Upper lobe of left lung (tissue), 6 donors: ENCODE measurements around the gene NR4A2. TPM values are rescaled to one million over a fixed set of nuclear protein-coding genes. Genes with fewer than 3 reads are reported as not detected.
A peak's percentile ranks its signal among the peaks of the same experiment; 100 is the strongest.

Source experiments
- ATAC-seq, 2 donors: fragments of 200-7000 bp; cut with Tn5 transposase; one replicate each; pipeline ENCODE4 v1.9.1; 2022; ENCODE audit warnings: mild to moderate bottlenecking in 2 of 2, moderate library complexity in 2 of 2; ENCODE audit not compliant: low FRiP score in 2 of 2
- DNase-seq, 2 donors: peaks; one replicate each; pipeline ENCODE4 v3.0.0-alpha.2; 2019 to 2020
- H3K27ac ChIP-seq, 4 donors: fragments of 200-600 bp; sonication (generic); one replicate each; pipeline ENCODE4 v1.5.1; 2016 to 2019
- H3K27me3 ChIP-seq, 4 donors: fragments of 200-600 bp; sonication (generic); one replicate each; pipeline ENCODE4 v1.5.1; 2017 to 2019
- H3K36me3 ChIP-seq, 4 donors: fragments of 200-600 bp; sonication (generic); one replicate each; pipeline ENCODE4 v1.5.1; 2016 to 2019
- H3K4me1 ChIP-seq, 4 donors: fragments of 200-600 bp; sonication (generic); one replicate each; pipeline ENCODE4 v1.5.1; 2018 to 2019
- H3K4me3 ChIP-seq, 4 donors: fragments of 200-600 bp; sonication (generic); one replicate each; pipeline ENCODE4 v1.5.1; 2017 to 2019; ENCODE audit warnings: mild to moderate bottlenecking in 2 of 4, moderate library complexity in 1 of 4
- H3K9me3 ChIP-seq, 4 donors: fragments of 200-600 bp; sonication (generic); one replicate each; pipeline ENCODE4 v1.5.1; 2018 to 2019
- EP300 ChIP-seq, 4 donors: sonication (generic); formaldehyde crosslinking; IDR thresholded peaks; one replicate each; pipeline ENCODE4 v1.5.1; 2017; ENCODE audit warnings: antibody characterized with exemption in 4 of 4, control low read depth in 2 of 4
- POLR2A ChIP-seq, 4 donors: fragments of 450-650 bp; IDR thresholded peaks; one replicate each; pipeline ENCODE4 v1.5.1; 2016 to 2017; ENCODE audit warnings: antibody characterized with exemption in 4 of 4, mild to moderate bottlenecking in 2 of 4
- POLR2AphosphoS5 ChIP-seq, 2 donors: sonication (generic); formaldehyde crosslinking; IDR thresholded peaks; one replicate each; pipeline ENCODE4 v1.5.1; 2017; ENCODE audit warnings: antibody characterized with exemption in 2 of 2
- WGBS, 2 donors: methylation state at CpG; one replicate each; pipeline ENCODE4 v1.1.5; 2017 to 2018; 5-methylcytosine and 5-hydroxymethylcytosine counted together
- total RNA-seq, 6 donors: library from RNA; depleted of rRNA in 4 of 6; stranded (reverse); fragments of >200 nt in 4 of 6; gene quantifications; one replicate each; pipeline versions ENCODE4 v1.1.0 to v1.2.1, GENCODE V29; 2016 to 2021
- TF ChIP-seq, protein P1 (sequence below), 6 experiments: fragments of 450-650 bp in 4 of 6; fragments of 200-600 bp in 2 of 6; sonication (generic) in 2 of 6; IDR thresholded peaks; one replicate each; pipeline ENCODE4 v1.5.1; 2016 to 2019; ENCODE audit warnings: antibody characterized with exemption in 6 of 6
- donor health status: DM: no; HTN: no; CAD: no; lungs with moderate emphysema.
- donor health status: DM: no; HTN: yes; CAD: no; lungs with severe emphysema.

NR4A2 gene
- total RNA-seq, 6 donors from 2014 or later, result 3.0 to 12.6 (median 8.9) TPM

DNA sequence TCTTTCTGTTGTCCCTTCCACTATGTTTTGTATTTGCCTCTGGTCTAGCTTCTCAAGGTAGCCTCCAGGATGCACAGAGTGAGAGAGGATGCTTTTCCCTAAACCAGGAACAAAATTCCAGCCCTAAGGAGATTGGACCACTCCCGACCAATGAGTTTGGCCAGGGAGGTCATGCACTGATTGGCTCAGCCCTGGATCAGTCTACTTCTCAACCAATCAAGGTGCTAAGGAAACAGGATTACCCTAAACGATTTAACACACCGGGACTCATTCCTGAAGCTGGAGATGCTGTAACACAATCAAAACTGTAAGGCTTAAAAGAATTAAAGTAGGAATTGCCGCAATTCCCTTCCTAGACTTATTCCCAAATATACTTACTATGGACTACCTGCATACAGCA is 34.2 kb upstream of the NR4A2 start:
- no peak for DNase-seq
- Histone ChIP-seq H3K9me3 (no peaks in the 10 kb centered on the region), H3K4me3 (no peak overlapping the region), H3K36me3 (no peaks in the 10 kb centered on the region), H3K27ac (no peak overlapping the region), H3K4me1 (no peaks in the 10 kb centered on the region), H3K27me3 (no peaks in the 10 kb centered on the region)
- WGBS, 2 donors, result 94 to 95% methylated on average over 4 of the region's 4 CpGs
- no peak for ATAC-seq
- TF ChIP-seq, protein P1, sequence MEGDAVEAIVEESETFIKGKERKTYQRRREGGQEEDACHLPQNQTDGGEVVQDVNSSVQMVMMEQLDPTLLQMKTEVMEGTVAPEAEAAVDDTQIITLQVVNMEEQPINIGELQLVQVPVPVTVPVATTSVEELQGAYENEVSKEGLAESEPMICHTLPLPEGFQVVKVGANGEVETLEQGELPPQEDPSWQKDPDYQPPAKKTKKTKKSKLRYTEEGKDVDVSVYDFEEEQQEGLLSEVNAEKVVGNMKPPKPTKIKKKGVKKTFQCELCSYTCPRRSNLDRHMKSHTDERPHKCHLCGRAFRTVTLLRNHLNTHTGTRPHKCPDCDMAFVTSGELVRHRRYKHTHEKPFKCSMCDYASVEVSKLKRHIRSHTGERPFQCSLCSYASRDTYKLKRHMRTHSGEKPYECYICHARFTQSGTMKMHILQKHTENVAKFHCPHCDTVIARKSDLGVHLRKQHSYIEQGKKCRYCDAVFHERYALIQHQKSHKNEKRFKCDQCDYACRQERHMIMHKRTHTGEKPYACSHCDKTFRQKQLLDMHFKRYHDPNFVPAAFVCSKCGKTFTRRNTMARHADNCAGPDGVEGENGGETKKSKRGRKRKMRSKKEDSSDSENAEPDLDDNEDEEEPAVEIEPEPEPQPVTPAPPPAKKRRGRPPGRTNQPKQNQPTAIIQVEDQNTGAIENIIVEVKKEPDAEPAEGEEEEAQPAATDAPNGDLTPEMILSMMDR (IDR thresholded peaks at IDR 0.05), result no peak
- TF ChIP-seq POLR2AphosphoS5 (IDR thresholded peaks at IDR 0.05) (no peak), POLR2A (IDR thresholded peaks at IDR 0.05) (no peak), EP300 (IDR thresholded peaks at IDR 0.05) (no peak)

DNA sequence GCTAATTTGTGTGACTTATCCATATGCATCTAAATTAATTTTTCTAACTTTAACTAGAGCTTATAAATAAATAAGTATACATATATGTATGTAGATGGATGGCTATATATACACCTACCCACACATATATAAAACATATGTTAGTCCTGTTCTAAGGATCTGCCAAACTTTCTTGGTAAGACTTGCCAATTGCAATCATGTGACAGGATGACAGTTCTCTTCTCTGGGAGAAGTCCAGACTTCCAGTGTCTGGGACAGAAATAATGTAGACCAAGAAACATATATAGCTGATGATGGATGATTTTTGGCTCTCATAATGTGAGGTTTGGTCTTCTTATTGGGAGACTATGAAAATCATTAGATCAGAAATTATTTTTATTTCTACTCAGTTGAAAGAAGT is 30.6 kb upstream of the NR4A2 start:
- DNase-seq, result no peak
- TF ChIP-seq POLR2AphosphoS5 (IDR thresholded peaks at IDR 0.05) (no peak), POLR2A (IDR thresholded peaks at IDR 0.05) (no peak), EP300 (IDR thresholded peaks at IDR 0.05) (no peak)
- TF ChIP-seq, protein P1 (IDR thresholded peaks at IDR 0.05), result no peak
- Histone ChIP-seq H3K36me3 (no peaks in the 10 kb centered on the region), H3K4me1 (no peaks in the 10 kb centered on the region), H3K4me3 (no peak overlapping the region), H3K27ac (no peak overlapping the region), H3K9me3 (no peaks in the 10 kb centered on the region), H3K27me3 (no peaks in the 10 kb centered on the region)
- ATAC-seq, result no peak

DNA sequence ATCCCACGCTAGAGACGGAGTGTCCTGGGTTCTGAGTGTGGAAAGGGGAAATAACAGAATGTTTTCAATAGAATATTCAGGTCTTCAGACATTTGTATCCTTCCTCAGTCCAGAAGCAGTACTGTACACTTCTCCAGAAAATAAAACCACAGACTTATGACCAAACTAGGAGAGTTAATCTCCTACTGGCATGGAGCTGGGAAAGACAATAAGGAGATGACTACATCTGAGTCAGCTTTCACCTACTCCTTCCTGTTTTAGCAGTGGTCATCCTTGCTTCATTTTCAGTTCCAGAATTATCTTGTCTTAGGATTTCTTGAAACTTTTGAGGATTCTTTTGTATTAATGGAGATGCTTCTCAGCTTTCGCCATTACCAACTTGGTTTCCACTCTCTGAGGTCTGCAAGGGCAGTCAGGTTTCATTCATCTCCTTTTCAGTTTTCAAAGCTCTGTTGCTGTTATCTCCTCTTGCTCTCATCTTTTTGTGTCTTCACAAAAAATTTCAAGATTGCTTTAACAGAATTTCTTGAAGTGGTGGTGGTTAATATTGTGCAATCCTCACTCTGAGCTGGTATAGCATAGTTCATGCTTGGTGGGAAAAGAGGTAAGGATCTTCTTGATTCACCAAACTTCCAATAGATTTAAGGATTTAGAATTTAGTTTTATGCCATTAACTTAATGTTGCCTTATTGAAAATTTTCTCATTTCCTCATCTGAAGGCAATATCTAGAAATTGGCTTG is 23.7 kb upstream of the NR4A2 start:
- WGBS, 2 donors, result 91 to 93% methylated on average over 3 of the region's 3 CpGs
- peak in 1 of 2 donors; percentile 64 for ATAC-seq
- DNase-seq, result no peak
- Histone ChIP-seq H3K27ac (no peak overlapping the region), H3K27me3 (no peaks in the 10 kb centered on the region), H3K4me1 (no peaks in the 10 kb centered on the region), H3K36me3 (no peaks in the 10 kb centered on the region), H3K4me3 (no peak overlapping the region), H3K9me3 (no peaks in the 10 kb centered on the region)
- TF ChIP-seq POLR2AphosphoS5 (IDR thresholded peaks at IDR 0.05) (no peak), POLR2A (IDR thresholded peaks at IDR 0.05) (no peak), EP300 (IDR thresholded peaks at IDR 0.05) (no peak)
- TF ChIP-seq, protein P1 (IDR thresholded peaks at IDR 0.05), result no peak

DNA sequence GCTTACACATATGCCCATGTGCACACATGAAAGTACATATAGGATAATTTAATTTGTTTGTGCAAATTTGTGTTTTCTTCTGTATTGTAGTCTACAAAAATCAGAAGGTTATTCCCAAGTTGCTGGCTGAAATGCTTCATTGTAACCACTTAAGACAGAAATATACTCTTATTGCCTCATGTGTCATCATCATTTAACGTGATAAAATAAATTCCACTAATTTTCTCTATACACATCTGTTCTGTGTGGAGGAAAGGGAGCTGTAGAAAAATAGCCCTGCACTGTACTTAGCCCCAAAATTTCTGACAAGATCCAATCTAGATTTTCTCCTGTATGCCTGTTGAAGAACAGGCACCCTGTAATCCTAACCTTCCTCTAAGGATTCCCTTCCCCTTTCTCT is 20.4 kb upstream of the NR4A2 start:
- Histone ChIP-seq H3K4me1 (no peaks in the 10 kb centered on the region), H3K27me3 (no peaks in the 10 kb centered on the region), H3K36me3 (no peaks in the 10 kb centered on the region), H3K4me3 (no peak overlapping the region), H3K27ac (no peak overlapping the region), H3K9me3 (no peaks in the 10 kb centered on the region)
- TF ChIP-seq POLR2AphosphoS5 (IDR thresholded peaks at IDR 0.05) (no peak), EP300 (IDR thresholded peaks at IDR 0.05) (no peak)
- no peak for DNase-seq
- ATAC-seq, result no peak
- 74 to 83% methylated on average over 1 of the region's 1 CpG for WGBS, 2 donors

DNA sequence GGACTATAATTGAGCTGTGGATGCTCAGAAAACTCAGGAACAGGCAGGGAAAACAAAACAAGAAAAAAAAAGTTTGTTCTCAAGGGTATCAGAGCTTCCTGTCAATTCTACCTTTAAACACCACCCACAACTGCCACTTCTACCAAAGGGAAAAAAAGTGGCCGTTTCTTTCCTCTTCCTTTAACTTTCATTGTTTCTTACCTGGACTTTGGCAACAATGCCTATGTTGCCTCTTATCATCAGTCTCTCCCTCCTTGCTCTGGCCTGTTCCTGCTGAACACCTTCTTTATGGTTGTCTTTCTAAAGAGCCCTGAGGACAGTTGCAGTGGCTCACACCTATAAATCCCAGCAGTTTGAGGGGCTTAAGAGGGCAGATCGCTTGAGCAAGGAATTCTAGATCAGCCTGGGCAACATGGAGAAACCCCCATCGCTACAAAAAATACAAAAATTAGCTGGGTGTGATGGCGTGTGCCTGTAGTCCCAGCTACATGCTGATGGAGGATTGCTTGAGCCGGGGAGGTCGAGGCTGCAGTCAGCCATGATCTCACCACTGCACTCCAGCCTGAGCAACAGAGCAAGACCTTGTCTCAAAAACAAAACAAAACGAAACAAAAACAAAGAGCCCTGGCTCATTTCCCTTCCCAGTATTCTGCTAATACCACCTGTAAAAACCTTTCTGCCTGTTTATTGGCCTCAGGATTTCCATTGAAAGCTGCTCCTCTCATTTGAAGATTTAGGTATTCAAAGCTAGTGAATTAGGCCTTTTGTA is 18.0 kb upstream of the NR4A2 start:
- H3K27me3 ChIP-seq, result no peaks in the 10 kb centered on the region
- ATAC-seq (no peak), DNase-seq (no peak)
- 86 to 89% methylated on average over 7 of the region's 7 CpGs for WGBS, 2 donors
- no peaks in the 10 kb centered on the region for H3K4me1 ChIP-seq
- no peak overlapping the region for H3K4me3 ChIP-seq
- H3K36me3 ChIP-seq, result no peaks in the 10 kb centered on the region
- no peak for TF ChIP-seq POLR2A (IDR thresholded peaks at IDR 0.05)
- no peak for TF ChIP-seq POLR2AphosphoS5 (IDR thresholded peaks at IDR 0.05)
- no peak for TF ChIP-seq EP300 (IDR thresholded peaks at IDR 0.05)
- TF ChIP-seq, protein P1 (IDR thresholded peaks at IDR 0.05), result no peak
- H3K9me3 ChIP-seq, result no peaks in the 10 kb centered on the region
- no peak overlapping the region for H3K27ac ChIP-seq
